Tibial nerve (tissue), 4 donors: ENCODE measurements around the gene SLC22A31. TPM values are rescaled to one million over a fixed set of nuclear protein-coding genes. Genes with fewer than 3 reads are reported as not detected.
"Not testable (repeated sequence)": the region's sequence is repeated elsewhere in the genome, so short reads cannot be mapped to it uniquely, and the experiment has no call there.

Source experiments
- DNase-seq, 2 donors: peaks; one replicate each; pipeline ENCODE4 v3.0.0-alpha.2; 2019; ENCODE audit warnings: low spot score in 2 of 2
- H3K27ac ChIP-seq, 4 donors: fragments of 200-600 bp; sonication (generic) in 3 of 4; one replicate each; pipeline ENCODE4 v1.5.1; 2017 to 2019; ENCODE audit warnings: mild to moderate bottlenecking in 1 of 4
- H3K27me3 ChIP-seq, 2 donors: fragments of 200-600 bp; sonication (generic) in 1 of 2; one replicate each; pipeline versions ENCODE4 v1.5.1 to v1.6.0; 2017 to 2019
- H3K36me3 ChIP-seq, 3 donors: fragments of 200-600 bp; sonication (generic); one replicate each; pipeline ENCODE4 v1.5.1; 2018 to 2019
- H3K4me1 ChIP-seq, 4 donors: fragments of 200-600 bp; sonication (generic) in 3 of 4; one replicate each; pipeline ENCODE4 v1.5.1; 2017 to 2019
- H3K4me3 ChIP-seq, 4 donors: fragments of 200-600 bp; sonication (generic) in 3 of 4; one replicate each; pipeline ENCODE4 v1.5.1; 2017 to 2019; ENCODE audit warnings: mild to moderate bottlenecking in 1 of 4, moderate library complexity in 1 of 4
- H3K9me3 ChIP-seq, 4 donors: fragments of 200-600 bp; sonication (generic) in 3 of 4; one replicate each; pipeline ENCODE4 v1.5.1; 2017 to 2019
- CTCF ChIP-seq, 5 experiments: fragments of 200-600 bp in 3 of 5; fragments of 450-650 bp in 2 of 5; sonication (generic) in 3 of 5; IDR thresholded peaks; one replicate each; pipeline ENCODE4 v1.5.1; 2016 to 2019; ENCODE audit warnings: antibody characterized with exemption in 5 of 5, mild to moderate bottlenecking in 3 of 5, moderate library complexity in 2 of 5
- EP300 ChIP-seq, 2 donors: sonication (generic); formaldehyde crosslinking; IDR thresholded peaks; one replicate each; pipeline ENCODE4 v1.6.1; 2017; ENCODE audit warnings: antibody characterized with exemption in 2 of 2, mild to moderate bottlenecking in 1 of 2
- POLR2A ChIP-seq, 2 donors: fragments of 450-650 bp; IDR thresholded peaks; one replicate each; pipeline ENCODE4 v1.6.1; 2017; ENCODE audit warnings: antibody characterized with exemption in 2 of 2, mild to moderate bottlenecking in 2 of 2, moderate library complexity in 2 of 2
- WGBS, 2 donors: methylation state at CpG; one replicate each; pipeline ENCODE4 v1.1.5; 2018; 5-methylcytosine and 5-hydroxymethylcytosine counted together
- total RNA-seq, 4 donors: library from RNA; depleted of rRNA; stranded (reverse); fragments of >200 nt; gene quantifications; one replicate each; pipeline ENCODE4 v1.1.0, GENCODE V29; 2016

SLC22A31 gene
- total RNA-seq, 4 donors from 2014 or later: 1.4 to 3.3 TPM; not detected in 2

GRCh38 chr16:89189358-89190025, 10.8 kb downstream of the SLC22A31 start:
- TF ChIP-seq EP300 (IDR thresholded peaks at IDR 0.05): no peak
- no peak for TF ChIP-seq POLR2A (IDR thresholded peaks at IDR 0.05)
- no peak for TF ChIP-seq CTCF (IDR thresholded peaks at IDR 0.05)
- 58 to 62% methylated on average over 14 of the region's 14 CpGs for WGBS, 2 donors
- no peak overlapping the region for H3K4me3 ChIP-seq
- H3K27me3 ChIP-seq: no peaks in the 10 kb centered on the region
- DNase-seq: no peak
- no peaks in the 10 kb centered on the region for H3K36me3 ChIP-seq
- H3K4me1 ChIP-seq: peaks cover 0 to 17% (median 8%) of the 10 kb centered on the region in 4 donors
- no peak overlapping the region for H3K27ac ChIP-seq
- no peaks in the 10 kb centered on the region for H3K9me3 ChIP-seq

GRCh38 chr16:89188471-89189357, 11.6 kb downstream of the SLC22A31 start:
- not testable (repeated sequence) for DNase-seq, H3K27me3 ChIP-seq, H3K36me3 ChIP-seq, H3K4me3 ChIP-seq, H3K27ac ChIP-seq, H3K9me3 ChIP-seq
- WGBS, 2 donors: 79 to 85% methylated on average over 9 to 11 of the region's 25 CpGs
- H3K4me1 ChIP-seq: peaks cover 0 to 17% (median 8%) of the 10 kb centered on the region in 4 donors

GRCh38 chr16:89187770-89188392, 12.5 kb downstream of the SLC22A31 start:
- Histone ChIP-seq H3K27me3 (peaks cover 0 to 6% of the 10 kb centered on the region in 2 donors), H3K4me3 (no peak overlapping the region), H3K27ac (no peak overlapping the region), H3K4me1 (peaks cover 0 to 12% (median 8%) of the 10 kb centered on the region in 4 donors), H3K36me3 (no peaks in the 10 kb centered on the region), H3K9me3 (no peaks in the 10 kb centered on the region)
- TF ChIP-seq POLR2A (IDR thresholded peaks at IDR 0.05) (no peak), CTCF (IDR thresholded peaks at IDR 0.05) (no peak), EP300 (IDR thresholded peaks at IDR 0.05) (no peak)
- WGBS, 2 donors: 66 to 69% methylated on average over 17 to 18 of the region's 19 CpGs
- DNase-seq: no peak

GRCh38 chr16:89187032-89187769, 13.1 kb downstream of the SLC22A31 start:
- Histone ChIP-seq H3K4me3 (no peak overlapping the region), H3K27me3 (peaks cover 0 to 6% of the 10 kb centered on the region in 2 donors), H3K27ac (no peak overlapping the region), H3K4me1 (peaks cover 0 to 10% (median 7%) of the 10 kb centered on the region in 4 donors), H3K36me3 (no peaks in the 10 kb centered on the region), H3K9me3 (no peaks in the 10 kb centered on the region)
- 66 to 72% methylated on average over 14 to 19 of the region's 19 CpGs for WGBS, 2 donors
- DNase-seq: no peak
- TF ChIP-seq POLR2A (IDR thresholded peaks at IDR 0.05): no peak
- no peak for TF ChIP-seq CTCF (IDR thresholded peaks at IDR 0.05)

GRCh38 chr16:89186593-89187031, 13.7 kb downstream of the SLC22A31 start:
- not testable (repeated sequence) for DNase-seq, H3K27me3 ChIP-seq, H3K4me3 ChIP-seq, H3K4me1 ChIP-seq, H3K36me3 ChIP-seq, H3K27ac ChIP-seq, H3K9me3 ChIP-seq
- whole genome bisulfite sequencing, 2 donors: 87 to 97% methylated on average over 19 to 20 of the region's 20 CpGs

- H3K9me3 ChIP-seq, H3K4me1 ChIP-seq, H3K27me3 ChIP-seq, DNase-seq, H3K36me3 ChIP-seq, H3K27ac ChIP-seq, H3K4me3 ChIP-seq: not testable (repeated sequence)
- WGBS, 2 donors: 93 to 94% methylated on average over 22 to 30 of the region's 30 CpGs
These were observed 14.3 kb downstream of the SLC22A31 start for GRCh38 chr16:89185887-89186592.
